NCI-H2171 (cell line): ENCODE data around the gene ZNF784.

Experiments
- DNase-seq: peaks from one replicate; lab custom pipeline; 2025; lab: John Stamatoyannopoulos, UW

ZNF784 gene

GRCh38 chr19:55656552-55656951, 32.2 kb upstream of the ZNF784 start:
- no peak for DNase-seq

GRCh38 chr19:55655648-55656040, 31.3 kb upstream of the ZNF784 start:
- no peak for DNase-seq

- DNase-seq: peak; percentile 91
Measured at GRCh38 chr19:55654868-55655647, 30.7 kb upstream of the ZNF784 start, which contains the start of gene U2AF2. TSS of gene U2AF2 (plus strand) at chr19:55655035. CDS start at chr19:55655105, 70 bp downstream.

- DNase-seq: peak; percentile 98
Measured at GRCh38 chr19:55654323-55654867, 30.0 kb upstream of the ZNF784 start.

GRCh38 chr19:55653651-55654322, 29.4 kb upstream of the ZNF784 start:
- peak; percentile 96 for DNase-seq

- no peak for DNase-seq
Measured at GRCh38 chr19:55652311-55653128, 28.2 kb upstream of the ZNF784 start.

GRCh38 chr19:55651236-55651635, 26.9 kb upstream of the ZNF784 start:
- no peak for DNase-seq

- DNase-seq: no peak
Measured at GRCh38 chr19:55650602-55651230, 26.4 kb upstream of the ZNF784 start.

GRCh38 chr19:55650126-55650557, 25.8 kb upstream of the ZNF784 start:
- DNase-seq: no peak

- DNase-seq: no peak
Measured at GRCh38 chr19:55649268-55650125, 25.1 kb upstream of the ZNF784 start.

- no peak for DNase-seq
Measured at GRCh38 chr19:55648585-55649267, 24.4 kb upstream of the ZNF784 start.

- DNase-seq: peak; percentile 73
Measured at GRCh38 chr19:55647732-55648584, 23.6 kb upstream of the ZNF784 start, which contains the start of gene CCDC106. TSS of gene CCDC106 (plus strand) at chr19:55648212. CDS start at chr19:55649047, 835 bp downstream.

GRCh38 chr19:55646889-55647731, 22.7 kb upstream of the ZNF784 start:
- DNase-seq: no peak

- no peak for DNase-seq
Measured at GRCh38 chr19:55645512-55645881, 21.1 kb upstream of the ZNF784 start.

- DNase-seq: no peak
Measured at GRCh38 chr19:55644842-55645511, 20.6 kb upstream of the ZNF784 start.

GRCh38 chr19:55644191-55644833, 19.9 kb upstream of the ZNF784 start:
- no peak for DNase-seq

GRCh38 chr19:55643887-55644176, 19.5 kb upstream of the ZNF784 start:
- DNase-seq: no peak
